HK-2 (cell line): ENCODE measurements around the gene CCDC174.
"Not testable (repeated sequence)": the region's sequence is repeated elsewhere in the genome, so short reads cannot be mapped to it uniquely, and the experiment has no call there.

Experiments used
- DNase-seq: peaks from one replicate; pipeline ENCODE4 v3.0.0-alpha.2; 2018; ENCODE audit not compliant: unreplicated experiment

Gene CCDC174

DNA sequence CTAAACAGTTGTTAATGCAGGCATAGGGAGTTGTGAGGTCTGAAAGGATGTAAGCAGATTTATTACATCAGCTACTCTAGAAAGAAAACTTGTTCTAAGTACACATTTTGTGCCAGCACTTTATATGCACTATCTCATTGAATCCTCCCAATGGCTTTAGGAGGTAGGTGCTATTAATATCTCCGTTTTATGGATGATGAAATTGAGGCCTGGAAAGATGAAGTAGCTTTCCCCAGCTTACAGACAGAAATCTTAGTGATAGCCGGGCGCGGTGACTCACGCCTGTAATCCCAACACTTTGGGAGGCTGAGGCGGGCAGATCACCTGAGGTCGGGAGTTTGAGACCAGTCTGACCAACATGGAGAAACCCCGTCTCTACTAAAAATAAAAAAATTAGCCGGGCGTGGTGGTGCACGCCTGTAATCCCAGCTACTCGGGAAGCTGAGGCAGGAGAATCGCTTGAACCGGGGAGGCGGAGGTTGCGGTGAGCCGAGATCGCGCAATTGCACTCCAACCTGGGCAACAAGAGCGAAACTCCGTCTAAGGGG lies 872 bp downstream of the CCDC174 start:
- DNase-seq = not testable (repeated sequence)

DNA sequence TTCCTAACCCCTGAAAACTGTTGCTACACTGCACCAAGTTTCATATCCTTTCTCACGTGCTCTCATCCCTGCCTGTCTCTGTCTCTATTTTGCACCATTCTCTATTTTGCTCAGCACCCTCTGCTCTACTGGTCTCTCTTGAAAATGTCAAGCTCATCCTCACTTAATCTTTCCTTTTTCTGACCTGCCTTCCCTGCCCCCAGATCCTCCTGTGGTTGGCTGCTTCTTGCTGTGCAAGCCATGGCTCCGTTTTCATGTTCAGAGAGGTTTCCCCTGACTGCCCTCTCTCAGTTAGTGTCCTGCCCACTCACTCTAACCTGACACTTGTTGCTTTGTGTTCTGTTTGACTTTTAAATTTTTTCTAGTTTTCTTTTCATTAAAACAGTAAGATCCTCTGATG lies 6.0 kb downstream of the CCDC174 start:
- DNase-seq = no peak

GRCh38 chr3:14658978-14659377 lies 7.4 kb downstream of the CCDC174 start:
- no peak for DNase-seq

DNA sequence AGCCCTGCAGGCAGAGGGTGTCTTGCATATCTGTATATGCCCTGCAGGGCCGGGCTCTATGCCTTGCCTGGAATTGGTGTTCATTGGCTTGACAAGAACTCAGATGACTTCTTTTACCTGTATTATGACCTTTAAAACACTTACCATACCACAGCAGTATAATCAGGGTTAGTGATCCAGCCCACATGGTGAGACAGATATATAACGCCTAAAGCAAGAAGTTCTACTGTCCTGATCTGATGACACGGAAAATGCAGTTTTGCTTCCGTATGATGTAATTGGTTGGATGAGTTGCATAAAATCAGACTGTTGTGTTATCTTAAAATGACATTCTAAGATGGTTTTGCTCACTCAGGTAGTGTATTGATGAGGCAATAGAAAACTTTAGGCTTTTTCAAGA lies 9.4 kb downstream of the CCDC174 start:
- DNase-seq = no peak

DNA sequence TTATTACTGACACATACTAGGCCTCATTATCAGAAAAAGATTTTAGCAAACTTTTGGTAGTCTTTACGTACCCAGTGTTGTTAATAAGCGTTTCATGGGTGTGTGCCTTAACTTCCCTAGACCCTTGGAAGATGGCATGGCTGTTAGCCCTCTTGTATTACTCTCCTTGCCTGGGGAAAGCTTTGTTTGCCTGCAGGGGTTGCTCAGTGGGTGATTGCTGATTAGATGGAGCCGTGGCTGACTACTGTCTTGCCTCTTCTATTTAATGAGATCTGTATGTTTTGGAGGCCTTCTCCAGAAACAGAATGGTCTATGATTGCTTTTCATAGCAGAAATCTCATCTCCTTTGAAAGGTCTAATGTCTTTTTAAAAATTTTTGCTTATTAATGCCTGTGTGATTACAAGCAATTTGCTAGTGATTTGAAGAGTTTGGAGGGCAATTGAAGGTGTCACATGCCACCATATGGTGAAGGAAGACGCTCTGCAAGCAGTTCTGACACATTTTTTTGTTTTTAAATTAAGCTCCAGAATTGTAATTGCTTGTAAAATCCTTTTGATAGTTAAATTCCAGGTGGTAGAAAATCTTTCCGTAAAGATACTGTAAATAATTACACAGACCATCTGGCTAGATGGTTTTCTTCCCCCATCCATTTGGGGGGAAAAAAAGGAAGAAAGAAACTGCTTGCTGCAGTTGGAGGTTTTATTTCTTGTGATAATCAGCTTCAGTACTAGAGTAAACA lies 12.0 kb downstream of the CCDC174 start:
- no peak for DNase-seq

DNA sequence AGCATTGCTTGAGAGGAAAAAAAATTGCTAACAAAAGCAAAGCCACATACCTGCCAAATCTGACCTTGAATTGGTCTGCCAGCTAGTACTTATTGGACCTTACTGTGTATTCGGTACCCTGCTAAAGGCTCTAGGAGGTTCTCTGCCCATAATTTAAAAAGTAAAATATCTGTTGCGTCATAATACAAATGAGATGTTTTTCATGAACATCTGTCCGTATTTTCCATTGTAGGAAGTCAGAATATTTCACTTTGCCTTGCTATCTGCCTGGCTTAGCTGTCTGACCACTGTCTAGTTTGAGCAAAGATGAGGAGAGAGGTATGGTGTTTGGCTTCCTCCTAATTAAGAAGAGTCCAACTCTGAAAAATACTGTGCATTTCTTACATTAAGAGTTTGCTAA lies 12.6 kb downstream of the CCDC174 start:
- no peak for DNase-seq

- DNase-seq = no peak
Observed at GRCh38 chr3:14672588-14672987, 21.0 kb downstream of the CCDC174 start.

GRCh38 chr3:14674841-14675240 lies 23.3 kb downstream of the CCDC174 start, which contains the start of gene C3orf20:
Gene C3orf20 (plus strand): TSS chr3:14675141. CDS start chr3:14682714, 7,573 bp downstream.
- DNase-seq = no peak

DNA sequence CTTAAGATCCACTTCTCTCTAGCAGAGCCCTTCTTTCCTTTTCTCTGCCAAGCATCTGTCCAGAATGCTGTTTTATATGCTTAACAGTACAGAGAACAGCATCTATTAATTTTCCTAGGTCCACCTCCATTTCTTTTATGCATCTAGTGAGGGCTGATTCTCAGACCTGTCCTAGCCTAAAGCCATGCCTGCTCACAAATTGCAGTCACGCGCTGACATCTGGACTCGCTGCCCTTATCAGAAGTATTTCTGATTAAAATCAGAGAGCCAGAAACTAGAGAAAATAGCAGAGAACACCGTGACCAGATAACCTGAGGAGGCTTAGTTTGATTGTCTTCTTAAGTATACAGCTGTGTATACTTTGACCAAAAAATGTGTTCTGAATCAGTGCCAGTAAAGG lies 25.3 kb downstream of the CCDC174 start:
- no peak for DNase-seq

DNA sequence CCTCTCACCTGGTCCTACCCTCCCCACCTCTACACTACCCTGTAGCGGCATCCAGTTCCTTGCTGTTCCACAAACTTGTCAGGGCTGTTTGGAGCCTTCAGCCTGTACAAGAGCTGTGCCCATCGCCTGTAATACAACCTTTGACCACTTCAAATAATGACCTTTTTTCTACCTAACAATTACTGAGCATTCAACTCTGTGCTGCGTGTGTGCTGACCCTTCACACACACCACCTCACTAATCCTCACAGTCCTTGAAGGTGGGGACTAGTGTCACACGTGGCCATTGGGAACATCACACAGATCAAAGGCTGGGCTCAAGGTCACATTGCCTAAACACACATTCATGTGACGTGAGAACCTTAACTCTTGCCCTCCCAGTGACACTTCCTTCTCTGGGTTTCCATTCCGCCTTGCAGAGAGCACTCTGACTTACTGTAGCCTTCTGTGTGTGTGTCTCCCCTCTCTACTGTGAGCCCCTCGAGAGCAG lies 26.5 kb downstream of the CCDC174 start:
- no peak for DNase-seq

GRCh38 chr3:14680115-14680514 lies 28.6 kb downstream of the CCDC174 start:
- DNase-seq = no peak

DNA sequence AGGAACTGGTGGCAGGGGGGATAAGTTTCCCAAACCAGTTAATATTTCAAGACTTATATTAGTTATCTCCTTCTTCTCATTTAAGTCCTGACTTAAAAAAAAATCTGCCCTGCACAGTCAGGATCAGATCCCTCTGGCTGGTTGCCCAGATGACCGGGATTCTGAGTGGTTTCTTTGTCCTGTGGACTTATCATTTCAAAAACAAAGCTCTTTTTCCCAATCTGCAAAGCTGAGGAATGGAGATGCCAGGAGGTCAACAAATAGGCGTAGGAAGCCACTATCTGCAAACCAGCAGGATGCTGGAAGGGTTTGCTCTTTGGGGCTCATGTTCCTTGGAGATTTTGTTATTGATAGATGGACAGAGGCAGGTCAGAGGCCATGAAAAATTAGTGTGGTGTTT lies 29.2 kb downstream of the CCDC174 start:
- DNase-seq = no peak

- no peak for DNase-seq
Observed at GRCh38 chr3:14684447-14684846, 32.9 kb downstream of the CCDC174 start.

DNA sequence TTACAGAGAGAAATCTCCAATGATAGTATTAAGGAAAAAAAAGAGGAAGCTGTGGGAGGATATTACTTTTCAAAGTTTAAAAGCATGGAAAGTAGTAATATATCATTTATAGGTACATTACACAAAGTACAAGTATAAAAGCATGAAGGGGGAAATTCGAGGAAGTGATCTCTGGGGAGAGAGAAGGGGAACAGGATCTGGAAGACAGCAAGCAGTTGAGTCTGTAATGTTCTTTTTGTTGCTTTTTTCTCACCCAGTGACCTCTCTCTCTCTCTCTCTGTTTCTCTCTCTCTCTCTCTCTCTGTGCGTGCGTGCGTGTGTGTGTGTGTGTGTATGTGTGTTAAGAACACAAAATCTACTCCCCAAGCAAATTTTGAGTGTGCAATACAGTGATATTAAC lies 33.6 kb downstream of the CCDC174 start:
- no peak for DNase-seq

DNA sequence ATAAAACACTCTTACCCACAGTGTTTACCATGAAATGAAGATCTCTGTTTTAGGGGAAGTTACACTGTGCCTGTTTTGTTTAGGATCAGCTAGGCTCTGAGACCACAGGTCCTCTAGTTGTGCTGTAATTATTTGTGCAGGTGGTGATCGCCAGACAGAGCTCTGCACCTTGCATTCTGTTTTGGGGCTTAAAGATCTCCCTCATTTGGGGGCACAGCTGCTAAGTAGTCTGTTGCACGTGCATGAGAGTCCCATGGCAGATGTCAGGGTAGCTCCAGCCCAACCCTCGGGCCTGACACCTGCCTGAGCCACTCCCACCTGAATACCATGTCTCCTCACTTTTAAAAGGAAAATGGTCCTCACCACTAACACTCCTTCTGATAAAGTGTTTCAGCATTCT lies 35.8 kb downstream of the CCDC174 start:
- no peak for DNase-seq

DNA sequence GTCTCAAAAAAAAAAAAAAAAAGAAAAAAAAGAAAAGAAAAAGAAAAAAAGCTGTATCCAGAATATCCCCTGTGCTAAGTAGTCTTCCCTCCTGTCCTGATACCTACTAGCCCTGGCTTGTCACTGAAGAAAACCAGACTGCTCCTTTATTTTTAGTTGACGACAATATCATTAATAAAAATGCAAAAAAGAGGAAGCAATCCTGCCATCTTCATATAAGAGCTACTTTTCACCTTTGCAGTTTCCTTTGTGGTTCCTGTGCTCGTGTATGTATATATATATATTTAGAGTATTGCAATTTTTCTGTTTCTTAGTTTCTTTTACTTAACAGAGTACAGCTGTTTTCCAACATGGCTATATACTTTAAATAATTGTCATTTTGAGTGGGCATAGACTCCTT lies 37.0 kb downstream of the CCDC174 start:
- DNase-seq = no peak

DNA sequence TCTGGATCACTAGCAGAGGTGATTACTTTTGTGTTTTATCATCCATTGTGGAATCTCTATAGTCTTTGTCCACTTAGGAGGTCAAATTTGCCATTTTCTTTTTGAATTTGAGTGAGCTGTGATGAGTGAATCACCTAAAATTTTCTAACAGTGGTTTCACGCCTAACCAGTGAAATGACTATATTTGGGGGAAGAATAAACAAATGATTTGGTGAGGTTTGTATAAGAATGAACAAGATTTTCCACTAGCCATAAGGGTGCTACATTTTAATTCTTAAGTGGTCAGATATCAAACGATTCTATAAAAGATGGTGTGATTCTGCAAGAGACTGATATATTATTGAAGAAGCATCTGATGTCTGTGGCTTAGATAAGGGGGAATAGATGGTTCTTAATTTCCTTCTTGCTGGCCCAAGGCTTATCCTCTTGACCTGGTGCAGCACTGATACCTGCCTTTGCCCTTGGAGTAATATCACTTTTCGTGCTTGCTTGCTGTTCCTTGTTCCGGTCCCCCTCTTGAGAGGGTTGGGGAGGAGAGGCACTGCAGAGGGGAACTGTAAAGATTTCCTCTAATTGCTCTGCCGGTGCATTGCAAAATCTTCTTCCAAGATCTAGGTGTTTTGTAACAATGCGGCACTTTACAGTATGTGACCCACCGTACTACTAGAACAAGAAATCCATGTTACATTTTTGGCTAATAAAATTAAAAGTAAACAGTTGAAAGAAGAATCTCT lies 37.9 kb downstream of the CCDC174 start:
- no peak for DNase-seq

GRCh38 chr3:14691239-14691638 lies 39.7 kb downstream of the CCDC174 start:
- no peak for DNase-seq

DNA sequence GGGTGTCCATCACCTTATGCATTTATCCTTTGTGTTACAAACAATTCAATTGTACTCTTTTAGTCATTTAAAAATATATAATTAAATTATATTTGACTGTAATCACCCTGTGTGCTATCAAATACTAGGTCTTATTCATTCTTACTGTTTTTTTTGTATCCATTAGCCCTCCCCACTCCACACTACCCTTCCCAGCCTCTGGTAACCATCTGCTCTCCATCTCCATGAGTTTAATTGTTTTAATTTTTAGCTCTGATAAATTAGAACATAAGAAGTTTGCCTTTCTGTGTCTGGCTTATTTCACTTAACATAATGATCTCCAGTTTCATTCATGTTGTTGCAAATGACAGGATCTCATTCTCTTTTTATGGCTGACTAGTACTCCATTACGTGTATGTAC lies 40.2 kb downstream of the CCDC174 start:
- DNase-seq = no peak

GRCh38 chr3:14698601-14699244 lies 47.2 kb downstream of the CCDC174 start:
- DNase-seq = no peak

DNA sequence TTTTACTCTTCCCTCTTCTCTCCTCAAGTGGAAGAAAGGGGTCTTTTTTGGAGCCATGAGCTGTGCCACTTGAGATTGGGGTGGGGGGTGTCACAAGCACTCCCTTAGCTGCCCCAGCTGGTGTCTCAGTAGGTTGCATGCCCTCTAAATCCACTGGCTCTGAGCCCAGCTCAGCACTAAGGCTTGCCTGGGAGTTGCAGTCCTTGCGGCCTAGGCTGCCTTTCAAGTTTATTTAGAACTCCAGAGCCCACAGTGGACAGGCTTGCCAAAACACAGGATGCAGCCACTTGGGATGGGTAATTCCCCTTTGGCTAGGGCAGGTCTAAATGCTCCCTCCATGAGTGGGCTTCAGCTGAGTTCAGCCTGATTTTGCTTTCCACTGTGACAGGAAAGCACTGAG lies 48.1 kb downstream of the CCDC174 start:
- DNase-seq = no peak

- DNase-seq = no peak
Observed at GRCh38 chr3:14700891-14701290, 49.3 kb downstream of the CCDC174 start.
